Neural cell (in vitro differentiated cells): ENCODE measurements around the gene SLC2A1.

Experiments used
- EP300 ChIP-seq: fragments of 450-650 bp; conservative IDR thresholded peaks from 2 replicates; pipeline ENCODE4 v1.6.1; 2014; ENCODE audit warnings: antibody characterized with exemption, mild to moderate bottlenecking, moderate library complexity; ENCODE audit not compliant: poor library complexity, severe bottlenecking
- EZH2 ChIP-seq: fragments of 200-600, 300-800 bp; shearing (Covaris generic), sonication (generic); IDR thresholded peaks from 2 replicates; pipeline ENCODE4 v1.6.1; 2014; ENCODE audit warnings: antibody characterized with exemption, low read length, borderline replicate concordance, mild to moderate bottlenecking; ENCODE audit not compliant: insufficient read depth, poor library complexity, severe bottlenecking
- MXI1 ChIP-seq: fragments of 450-650 bp; conservative IDR thresholded peaks from 2 replicates; pipeline ENCODE4 v1.6.1; 2014; ENCODE audit warnings: antibody characterized with exemption, mild to moderate bottlenecking; ENCODE audit not compliant: poor library complexity, severe bottlenecking
- POLR2AphosphoS5 ChIP-seq: IDR thresholded peaks from 2 replicates; pipeline ENCODE4 v1.6.1; 2012
- RAD21 ChIP-seq: fragments of 450-650 bp; conservative IDR thresholded peaks from 2 replicates; pipeline ENCODE4 v1.6.1; 2014; ENCODE audit warnings: antibody characterized with exemption, mild to moderate bottlenecking, moderate library complexity
- SMC3 ChIP-seq: fragments of 450-650 bp; conservative IDR thresholded peaks from 2 replicates; pipeline ENCODE4 v1.6.1; 2014; ENCODE audit warnings: antibody characterized with exemption, mild to moderate bottlenecking, moderate library complexity; ENCODE audit not compliant: poor library complexity
- TAF1 ChIP-seq: IDR thresholded peaks from 2 replicates; pipeline ENCODE4 v1.6.1; 2012; ENCODE audit warnings: low read depth
- TF ChIP-seq, protein P1 (sequence below): fragments of 450-650 bp; IDR thresholded peaks from 2 replicates; pipeline ENCODE4 v1.5.1; 2014; ENCODE audit warnings: antibody characterized with exemption, mild to moderate bottlenecking, moderate library complexity; ENCODE audit not compliant: poor library complexity, severe bottlenecking

DNA sequence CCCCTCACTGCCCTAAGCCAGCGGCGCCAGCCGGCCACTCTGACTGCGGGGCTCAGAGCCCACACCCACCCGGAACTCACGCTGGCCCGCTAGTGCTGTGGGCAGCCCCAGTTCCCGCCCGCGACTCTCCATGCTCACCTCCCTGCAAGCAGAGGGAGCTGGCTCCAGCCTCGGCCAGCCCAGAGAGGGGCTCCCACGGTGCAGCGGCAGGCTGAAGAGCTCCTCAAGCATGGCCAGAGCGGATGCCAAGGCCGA is 41.5 kb downstream of the SLC2A1 start:
- TF ChIP-seq MXI1 (no peak), RAD21 (no peak), EZH2 (no peak), TAF1 (no peak), EP300 (no peak), POLR2AphosphoS5 (no peak), SMC3 (no peak)
- TF ChIP-seq, protein P1, sequence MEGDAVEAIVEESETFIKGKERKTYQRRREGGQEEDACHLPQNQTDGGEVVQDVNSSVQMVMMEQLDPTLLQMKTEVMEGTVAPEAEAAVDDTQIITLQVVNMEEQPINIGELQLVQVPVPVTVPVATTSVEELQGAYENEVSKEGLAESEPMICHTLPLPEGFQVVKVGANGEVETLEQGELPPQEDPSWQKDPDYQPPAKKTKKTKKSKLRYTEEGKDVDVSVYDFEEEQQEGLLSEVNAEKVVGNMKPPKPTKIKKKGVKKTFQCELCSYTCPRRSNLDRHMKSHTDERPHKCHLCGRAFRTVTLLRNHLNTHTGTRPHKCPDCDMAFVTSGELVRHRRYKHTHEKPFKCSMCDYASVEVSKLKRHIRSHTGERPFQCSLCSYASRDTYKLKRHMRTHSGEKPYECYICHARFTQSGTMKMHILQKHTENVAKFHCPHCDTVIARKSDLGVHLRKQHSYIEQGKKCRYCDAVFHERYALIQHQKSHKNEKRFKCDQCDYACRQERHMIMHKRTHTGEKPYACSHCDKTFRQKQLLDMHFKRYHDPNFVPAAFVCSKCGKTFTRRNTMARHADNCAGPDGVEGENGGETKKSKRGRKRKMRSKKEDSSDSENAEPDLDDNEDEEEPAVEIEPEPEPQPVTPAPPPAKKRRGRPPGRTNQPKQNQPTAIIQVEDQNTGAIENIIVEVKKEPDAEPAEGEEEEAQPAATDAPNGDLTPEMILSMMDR: no peak
